ENCODE measurements around the gene EXT2.

DNA sequence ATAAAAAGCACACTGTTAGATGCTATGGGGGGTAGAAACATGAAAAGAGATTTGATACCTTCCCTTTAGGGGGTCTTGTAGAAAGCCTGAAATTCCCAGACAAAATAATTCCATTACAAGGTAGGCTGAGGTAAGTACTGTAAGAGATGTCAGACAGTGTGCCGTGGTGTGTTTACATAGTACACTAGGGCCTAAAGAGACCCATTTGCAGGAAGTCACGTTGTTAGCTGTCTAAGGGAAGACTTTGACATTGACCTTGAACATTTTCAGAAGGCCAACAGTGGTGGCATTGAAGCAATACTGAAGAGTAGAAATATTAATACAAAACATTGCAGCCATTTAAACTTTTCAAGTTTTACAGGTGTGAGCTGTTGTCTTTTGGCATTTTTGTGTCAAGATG is 30.8 kb downstream of the EXT2 start:
- TF ChIP-seq, protein P1, sequence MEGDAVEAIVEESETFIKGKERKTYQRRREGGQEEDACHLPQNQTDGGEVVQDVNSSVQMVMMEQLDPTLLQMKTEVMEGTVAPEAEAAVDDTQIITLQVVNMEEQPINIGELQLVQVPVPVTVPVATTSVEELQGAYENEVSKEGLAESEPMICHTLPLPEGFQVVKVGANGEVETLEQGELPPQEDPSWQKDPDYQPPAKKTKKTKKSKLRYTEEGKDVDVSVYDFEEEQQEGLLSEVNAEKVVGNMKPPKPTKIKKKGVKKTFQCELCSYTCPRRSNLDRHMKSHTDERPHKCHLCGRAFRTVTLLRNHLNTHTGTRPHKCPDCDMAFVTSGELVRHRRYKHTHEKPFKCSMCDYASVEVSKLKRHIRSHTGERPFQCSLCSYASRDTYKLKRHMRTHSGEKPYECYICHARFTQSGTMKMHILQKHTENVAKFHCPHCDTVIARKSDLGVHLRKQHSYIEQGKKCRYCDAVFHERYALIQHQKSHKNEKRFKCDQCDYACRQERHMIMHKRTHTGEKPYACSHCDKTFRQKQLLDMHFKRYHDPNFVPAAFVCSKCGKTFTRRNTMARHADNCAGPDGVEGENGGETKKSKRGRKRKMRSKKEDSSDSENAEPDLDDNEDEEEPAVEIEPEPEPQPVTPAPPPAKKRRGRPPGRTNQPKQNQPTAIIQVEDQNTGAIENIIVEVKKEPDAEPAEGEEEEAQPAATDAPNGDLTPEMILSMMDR (IDR thresholded peaks at IDR 0.05; ENCODE audit: poor library complexity) = no peak
- no peak for TF ChIP-seq EZH2phosphoT487 (IDR thresholded peaks at IDR 0.05; ENCODE audit: low read depth, severe bottlenecking, unreplicated experiment)

Data from hepatocyte (in vitro differentiated cells).